Transverse colon (tissue), 3 donors: ENCODE data around the gene GALNT2.

Source experiments
- CTCF ChIP-seq, 5 experiments: fragments of 200-600 bp in 3 of 5; fragments of 450-650 bp in 2 of 5; sonication (generic) in 3 of 5; IDR thresholded peaks; 1 replicate in 2 of 5; 2 replicates in 3 of 5; pipeline ENCODE4 v1.5.1; 2016 to 2017; ENCODE audit warnings: antibody characterized with exemption in 5 of 5, inconsistent platforms in 3 of 5, mild to moderate bottlenecking in 2 of 5, moderate library complexity in 1 of 5
- POLR2A ChIP-seq: fragments of 450-650 bp; IDR thresholded peaks from one replicate; pipeline ENCODE4 v1.6.1; 2016; ENCODE audit warnings: antibody characterized with exemption, mild to moderate bottlenecking, moderate library complexity

DNA sequence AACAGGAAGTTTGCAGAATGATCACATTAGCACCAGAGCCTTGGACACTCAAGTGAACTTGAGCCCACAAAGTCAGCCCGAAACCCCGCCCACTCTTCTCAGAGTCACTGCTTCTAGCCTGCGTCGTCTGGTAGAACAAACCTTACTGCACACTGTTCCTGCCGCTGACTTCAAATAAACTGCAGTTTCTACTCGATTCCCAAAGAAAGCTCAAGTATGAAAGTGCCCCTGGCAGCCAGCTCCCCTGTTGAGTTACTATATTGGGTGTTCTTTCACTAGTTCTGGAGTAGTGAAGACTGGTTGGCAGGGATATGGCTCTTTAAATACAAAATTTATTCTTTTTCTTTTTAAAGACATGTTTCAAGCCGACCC lies 164.7 kb downstream of the GALNT2 start:
- TF ChIP-seq CTCF (IDR thresholded peaks at IDR 0.05) (no peak), POLR2A (peak; percentile 39)
